Tongue (tissue), 1 donor: ENCODE measurements around the gene NCF2. TPM values are rescaled to one million over a fixed set of nuclear protein-coding genes. Genes with fewer than 3 reads are reported as not detected.

Experiments
- total RNA-seq: library from RNA; depleted of rRNA; stranded (reverse); fragments of >200 nt; gene quantifications from one replicate; pipeline ENCODE4 v1.2.3, GENCODE V29; 2014

The NCF2 gene
- total RNA-seq, 1 donor from 2014 or later, result 9.2 TPM

Other genes with a start within 250 kb of the NCF2 start
- 0.72 TPM for gene NMNAT2, start 172.1 kb downstream of the NCF2 start, total RNA-seq
- gene SMG7, start 118.0 kb downstream of the NCF2 start, total RNA-seq, result 66.7 TPM
- 59.3 TPM for gene ARPC5, start 45.3 kb upstream of the NCF2 start, total RNA-seq
- gene APOBEC4, start 62.9 kb upstream of the NCF2 start, total RNA-seq, result not detected
- 26.6 TPM for gene RGL1, start 214.7 kb upstream of the NCF2 start, total RNA-seq